H9 (cell line): ENCODE measurements around the gene TJAP1. TPM values are rescaled to one million over a fixed set of nuclear protein-coding genes. Genes with fewer than 3 reads are reported as not detected.

Experiments used
- DNase-seq: peaks from one replicate; pipeline ENCODE4 v3.0.0-alpha.2; 2017
- H2AFZ ChIP-seq: one replicate; pipeline ENCODE4 v1.6.1; 2013; ENCODE audit warnings: mild to moderate bottlenecking, low read length, control low read depth, moderate library complexity
- H2AK5ac ChIP-seq: 2 replicates; pipeline ENCODE4 v1.6.1; 2013; ENCODE audit warnings: low read length, control low read depth, mixed read lengths; ENCODE audit not compliant: insufficient read length
- H2BK120ac ChIP-seq: one replicate; pipeline ENCODE4 v1.6.1; 2013; ENCODE audit warnings: low read depth, mild to moderate bottlenecking, low read length, control low read depth, inconsistent platforms; ENCODE audit not compliant: poor library complexity, severe bottlenecking
- H2BK12ac ChIP-seq: 2 replicates; pipeline ENCODE4 v1.6.1; 2013; ENCODE audit warnings: low read length, control low read depth, mixed read lengths, low read depth; ENCODE audit not compliant: insufficient read length
- H2BK15ac ChIP-seq: 2 replicates; pipeline ENCODE4 v1.6.1; 2013; ENCODE audit warnings: low read depth, low read length, control low read depth
- H2BK20ac ChIP-seq: one replicate; pipeline ENCODE4 v1.6.1; 2013; ENCODE audit warnings: low read depth, mild to moderate bottlenecking, low read length, control low read depth, inconsistent platforms; ENCODE audit not compliant: poor library complexity, severe bottlenecking
- H2BK5ac ChIP-seq: 2 replicates; pipeline ENCODE4 v1.6.1; 2013; ENCODE audit warnings: low read length, control low read depth, mixed read lengths; ENCODE audit not compliant: insufficient read length
- H3K14ac ChIP-seq: 2 replicates; pipeline ENCODE4 v1.6.1; 2013; ENCODE audit warnings: low read length, control low read depth; ENCODE audit not compliant: insufficient read depth
- H3K18ac ChIP-seq: 2 replicates; pipeline ENCODE4 v1.6.1; 2013; ENCODE audit warnings: low read depth, mild to moderate bottlenecking, mixed read lengths, low read length, control low read depth; ENCODE audit not compliant: insufficient read length
- H3K23ac ChIP-seq: 2 replicates; pipeline ENCODE4 v1.6.1; 2013; ENCODE audit warnings: low read length, control low read depth, mixed read lengths, low read depth; ENCODE audit not compliant: insufficient read length
- H3K23me2 ChIP-seq: 2 replicates; pipeline ENCODE4 v1.6.1; 2013; ENCODE audit warnings: low read depth, mild to moderate bottlenecking, mixed read lengths, low read length, control low read depth; ENCODE audit not compliant: insufficient read length, poor library complexity, severe bottlenecking
- H3K27ac ChIP-seq: 2 replicates; pipeline ENCODE4 v1.5.1; 2013; ENCODE audit warnings: low read length, control low read depth, mixed read lengths, low read depth; ENCODE audit not compliant: insufficient read length
- H3K27me3 ChIP-seq: 2 replicates; pipeline ENCODE4 v1.6.1; 2013; ENCODE audit warnings: low read length, control low read depth, inconsistent platforms; ENCODE audit not compliant: insufficient read depth
- H3K4ac ChIP-seq: 2 replicates; pipeline ENCODE4 v1.6.1; 2013; ENCODE audit warnings: low read depth, mild to moderate bottlenecking, control low read depth, inconsistent platforms, low read length, moderate library complexity
- H3K4me1 ChIP-seq: 2 replicates; pipeline ENCODE4 v1.6.1; 2013; ENCODE audit warnings: low read length, control low read depth, inconsistent platforms; ENCODE audit not compliant: insufficient read depth
- H3K4me2 ChIP-seq: 2 replicates; pipeline ENCODE4 v1.6.1; 2013; ENCODE audit warnings: low read length, control low read depth, mixed read lengths; ENCODE audit not compliant: insufficient read length, insufficient read depth
- H3K56ac ChIP-seq: 2 replicates; pipeline ENCODE4 v1.6.1; 2013; ENCODE audit warnings: low read depth, mild to moderate bottlenecking, mixed read lengths, low read length, control low read depth; ENCODE audit not compliant: insufficient read length
- H3K79me1 ChIP-seq: 2 replicates; pipeline ENCODE4 v1.6.1; 2013; ENCODE audit warnings: low read depth, mild to moderate bottlenecking, moderate library complexity, low read length, control low read depth, inconsistent platforms; ENCODE audit not compliant: insufficient read depth, poor library complexity, severe bottlenecking
- H3K79me2 ChIP-seq: 2 replicates; pipeline ENCODE4 v1.6.1; 2013; ENCODE audit warnings: low read length, control low read depth, inconsistent platforms; ENCODE audit not compliant: insufficient read depth
- H3K9ac ChIP-seq: 2 replicates; pipeline ENCODE4 v1.6.1; 2013; ENCODE audit warnings: low read length, control low read depth, mixed read lengths; ENCODE audit not compliant: insufficient read length; ENCODE audit errors: extremely low read depth
- H3K9me3 ChIP-seq: one replicate; pipeline ENCODE4 v1.6.1; 2013; ENCODE audit warnings: low read depth, low read length, inconsistent platforms; ENCODE audit not compliant: control insufficient read depth
- H3T11ph ChIP-seq: one replicate; pipeline ENCODE4 v1.6.1; 2013; ENCODE audit warnings: mild to moderate bottlenecking, low read length, control low read depth, inconsistent platforms
- H4K20me1 ChIP-seq: one replicate; pipeline ENCODE4 v1.6.1; 2013; ENCODE audit not compliant: control insufficient read depth, insufficient read length, insufficient read depth
- H4K5ac ChIP-seq: 2 replicates; pipeline ENCODE4 v1.6.1; 2013; ENCODE audit warnings: low read depth, mild to moderate bottlenecking, mixed read lengths, low read length, control low read depth; ENCODE audit not compliant: insufficient read length
- H4K8ac ChIP-seq: replicated peaks from 2 replicates; pipeline ENCODE4 v1.6.1; 2013; ENCODE audit warnings: low read length, control low read depth, mixed read lengths, low read depth; ENCODE audit not compliant: insufficient read length
- H4K91ac ChIP-seq: 2 replicates; pipeline ENCODE4 v1.6.1; 2013; ENCODE audit warnings: low read depth, mild to moderate bottlenecking, moderate library complexity, mixed read lengths, low read length, control low read depth; ENCODE audit not compliant: insufficient read length
- H3K27ac Mint-ChIP-seq, 3 experiments: 2 replicates in 2 of 3; 3 replicates in 1 of 3; pipeline ENCODE4 v1.8.0; 2020 to 2021; ENCODE audit warnings: mixed read lengths in 3 of 3, mild to moderate bottlenecking in 1 of 3, moderate library complexity in 1 of 3
- H3K27me3 Mint-ChIP-seq: 2 replicates; pipeline ENCODE4 v1.8.0; 2021; ENCODE audit warnings: low read depth, mild to moderate bottlenecking, moderate library complexity, mixed read lengths
- H3K36me3 Mint-ChIP-seq, 3 experiments: 2 replicates in 2 of 3; 3 replicates in 1 of 3; pipeline ENCODE4 v1.8.0; 2020 to 2021; ENCODE audit warnings: low read depth in 3 of 3, mixed read lengths in 3 of 3; ENCODE audit not compliant: insufficient read depth in 1 of 3
- H3K4me1 Mint-ChIP-seq, 2 experiments: 2 replicates each; pipeline ENCODE4 v1.8.0; 2020; ENCODE audit warnings: mixed read lengths in 2 of 2
- H3K4me3 Mint-ChIP-seq, 2 experiments: 2 replicates in 1 of 2; 3 replicates in 1 of 2; pipeline ENCODE4 v1.8.0; 2020 to 2021; ENCODE audit warnings: mild to moderate bottlenecking in 2 of 2, mixed read lengths in 2 of 2, moderate library complexity in 1 of 2
- H3K9me3 Mint-ChIP-seq, 2 experiments: 2 replicates in 1 of 2; 3 replicates in 1 of 2; pipeline ENCODE4 v1.8.0; 2020; ENCODE audit warnings: mild to moderate bottlenecking in 2 of 2, mixed read lengths in 2 of 2, moderate library complexity in 1 of 2
- CTCF ChIP-seq: fragments of 200-600 bp; sonication (generic); conservative IDR thresholded peaks from 3 replicates; pipeline ENCODE4 v1.8.0; 2021; ENCODE audit warnings: antibody characterized with exemption, mild to moderate bottlenecking
- WGBS: extraction: QIAGEN DNeasy Blood & Tissue Kit; methylation state at CpG from one replicate; pipeline ENCODE4 v1.1.7; 2013; ENCODE audit warnings: missing lambda C conversion rate, low lambda C conversion rate, mixed read lengths; ENCODE audit not compliant: insufficient read length; ENCODE audit errors: extremely low coverage; 5-methylcytosine and 5-hydroxymethylcytosine counted together
- total RNA-seq: library from RNA; stranded (reverse); gene quantifications from 2 replicates; pipeline ENCODE4 v1.2.1, GENCODE V29; 2021

TJAP1 gene
- total RNA-seq, 1 experiment from 2014 or later: 45.1 TPM

DNA sequence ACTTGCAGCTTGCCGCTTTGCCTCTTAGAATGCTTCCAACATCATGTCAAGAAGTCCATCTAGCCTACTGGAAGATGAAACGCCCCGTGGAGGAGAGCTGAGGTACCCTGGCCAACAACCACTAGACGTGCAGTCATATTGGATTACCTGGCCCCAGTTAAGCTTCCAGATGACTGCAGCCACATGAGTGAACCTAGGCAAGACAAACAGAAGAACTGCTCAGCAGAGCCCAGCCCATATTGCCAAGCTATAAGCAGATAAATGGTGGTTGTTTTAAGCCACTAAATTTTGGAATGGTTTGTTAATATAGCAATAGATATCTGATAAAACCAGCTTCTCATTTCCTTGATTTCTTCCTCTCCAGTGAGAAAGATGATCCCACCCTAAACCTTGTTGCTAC lies 17.3 kb upstream of the TJAP1 start:
- Histone ChIP-seq H2BK5ac (no peak overlapping the region), H3T11ph (no peak overlapping the region), H2AK5ac (no peak overlapping the region), H2AFZ (no peak overlapping the region), H4K20me1 (no peaks in the 10 kb centered on the region), H2BK120ac (no peak overlapping the region), H2BK15ac (no peak overlapping the region), H3K79me2 (no peaks in the 10 kb centered on the region), H3K27ac (no peak overlapping the region), H3K4me1 (no peaks in the 10 kb centered on the region), H3K79me1 (no peaks in the 10 kb centered on the region), H3K18ac (no peak overlapping the region), H2BK20ac (no peak overlapping the region), H3K9ac (no peak overlapping the region), H2BK12ac (no peak overlapping the region), H3K14ac (no peak overlapping the region), H4K5ac (no peak overlapping the region), H3K9me3 (no peaks in the 10 kb centered on the region), H3K56ac (no peak overlapping the region), H3K27me3 (peaks cover 12% of the 10 kb centered on the region; the same call in 1 of the 2 replicates), H3K23me2 (peaks cover 9% of the 10 kb centered on the region), H3K4me2 (no peak overlapping the region), H3K23ac (no peak overlapping the region), H3K4ac (no peak overlapping the region), H4K8ac (no peak overlapping the region), H4K91ac (no peak overlapping the region)
- peaks cover 36% of the 10 kb centered on the region for H3K27me3 Mint-ChIP-seq
- no CpG with 5 or more reads among the region's 4 CpGs for WGBS
- H3K27ac Mint-ChIP-seq: no peak overlapping the region; a peak in 1 of 7 replicates
- H3K4me1 Mint-ChIP-seq: peaks cover 9 to 14% of the 10 kb centered on the region in 2 experiments
- H3K36me3 Mint-ChIP-seq: no peaks in the 10 kb centered on the region
- no peak for DNase-seq
- H3K9me3 Mint-ChIP-seq: no peaks in the 10 kb centered on the region; a peak in 2 of 5 replicates
- no peak for TF ChIP-seq CTCF
- H3K4me3 Mint-ChIP-seq: no peak overlapping the region
